Neural cell (in vitro differentiated cells): ENCODE data around the gene LRRC3.

Experiments
- POLR2AphosphoS5 ChIP-seq: IDR thresholded peaks from 2 replicates; pipeline ENCODE4 v1.6.1; 2012
- TAF1 ChIP-seq: IDR thresholded peaks from 2 replicates; pipeline ENCODE4 v1.6.1; 2012; ENCODE audit warnings: low read depth

- TF ChIP-seq TAF1 (no peak), POLR2AphosphoS5 (no peak)
These were observed 23.5 kb downstream of the LRRC3 start for GRCh38 chr21:44478801-44479167.
